H1 (cell line): ENCODE measurements around the gene ASAP2.

Source experiments
- ATF2 ChIP-seq: IDR thresholded peaks from 2 replicates; pipeline ENCODE4 v1.6.1; 2012; ENCODE audit warnings: low read length, inconsistent platforms
- CTCF ChIP-seq, 3 experiments: IDR thresholded peaks; 1 replicate in 2 of 3; 2 replicates in 1 of 3; pipeline versions ENCODE4 v1.5.1 to v1.6.1; 2011; ENCODE audit warnings: low read length in 3 of 3, mild to moderate bottlenecking in 3 of 3, inconsistent platforms in 2 of 3, low read depth in 1 of 3, moderate library complexity in 1 of 3; ENCODE audit not compliant: insufficient read depth in 1 of 3; ENCODE audit errors: control extremely low read depth in 1 of 3
- EZH2 ChIP-seq: fragments of 200-600 bp; sonication (generic); IDR thresholded peaks from 2 replicates; pipeline ENCODE4 v1.7.1; 2012; ENCODE audit warnings: low read depth, mild to moderate bottlenecking, moderate library complexity, low read length, inconsistent platforms; ENCODE audit not compliant: severe bottlenecking
- GTF2F1 ChIP-seq: IDR thresholded peaks from 2 replicates; pipeline ENCODE4 v1.6.1; 2012; ENCODE audit warnings: low read depth, low read length, improper control_type of control experiment, borderline replicate concordance
- HDAC2 ChIP-seq, 2 experiments: fragments of 300-600 bp in 1 of 2; sonication (generic) in 1 of 2; IDR thresholded peaks; 2 replicates each; pipeline ENCODE4 v1.6.1; 2011 to 2012; ENCODE audit warnings: low read depth in 2 of 2, low read length in 2 of 2, mild to moderate bottlenecking in 2 of 2, moderate library complexity in 2 of 2, borderline replicate concordance in 1 of 2, inconsistent platforms in 1 of 2
- MAX ChIP-seq: IDR thresholded peaks from 2 replicates; pipeline ENCODE4 v1.6.1; 2012; ENCODE audit warnings: inconsistent platforms
- POLR2AphosphoS5 ChIP-seq: IDR thresholded peaks from 2 replicates; pipeline ENCODE4 v1.6.1; 2011; ENCODE audit warnings: low read depth, low read length
- SP1 ChIP-seq: IDR thresholded peaks from 2 replicates; pipeline ENCODE4 v1.6.1; 2011; ENCODE audit warnings: low read depth, low read length

GRCh38 chr2:9327873-9328352 lies 121.3 kb downstream of the ASAP2 start:
- no peak for TF ChIP-seq SP1
- TF ChIP-seq CTCF (IDR thresholded peaks at IDR 0.05; ENCODE audit: control extremely low read depth in 1 of 3, insufficient read depth in 1 of 3, low read depth in 1 of 3, low read length in 3 of 3): no peak
- TF ChIP-seq GTF2F1: no peak
- no peak for TF ChIP-seq MAX
- TF ChIP-seq POLR2AphosphoS5: no peak
- TF ChIP-seq EZH2: no peak
- TF ChIP-seq ATF2: no peak
- no peak for TF ChIP-seq HDAC2 (IDR thresholded peaks at IDR 0.05; ENCODE audit: borderline replicate concordance in 1 of 2, low read depth in 2 of 2, low read length in 2 of 2)
